IMR-90 (cell line): ENCODE measurements around the gene RAPGEF2. TPM values are rescaled to one million over a fixed set of nuclear protein-coding genes. Genes with fewer than 3 reads are reported as not detected.

Experiments used
- ATAC-seq: fragments of 200-7000 bp; cut with Tn5 transposase; 2 replicates; pipeline ENCODE4 v1.9.1; 2020; ENCODE audit warnings: low read depth, mild to moderate bottlenecking, moderate library complexity
- BruUV-seq: library from RNA; stranded (reverse); fragments of 400-500 nt; replicated peaks from 2 replicates; lab custom pipeline; 2021; lab: Mats Ljungman, UMichigan
- CTCF ChIA-PET: fragments of 300-600 bp; formaldehyde crosslinking; extraction: SDS; loops from one replicate; lab custom pipeline; 2021; ENCODE audit warnings: antibody characterized with exemption; lab: Yijun Ruan, JAX
- POLR2A ChIA-PET: fragments of 300-600 bp; sonication (Branson Sonifier 250); formaldehyde crosslinking; loops from one replicate; lab custom pipeline; 2022; ENCODE audit warnings: antibody characterized with exemption; ENCODE audit not compliant: unreplicated experiment; lab: Charles Lee
- DNase-seq: peaks from one replicate; pipeline ENCODE4 v3.0.0; 2013
- H2AFZ ChIP-seq: replicated peaks from 2 replicates; pipeline ENCODE3; 2013; ENCODE audit warnings: low read length, mild to moderate bottlenecking; ENCODE audit not compliant: poor library complexity
- H2AK5ac ChIP-seq: 2 replicates; pipeline ENCODE4 v1.6.1; 2013; ENCODE audit warnings: low read depth, low read length, inconsistent platforms
- H2AK9ac ChIP-seq: replicated peaks from 2 replicates; pipeline ENCODE3; 2013; ENCODE audit warnings: mild to moderate bottlenecking, low read depth, low read length, moderate library complexity; ENCODE audit not compliant: poor library complexity
- H2BK120ac ChIP-seq: 2 replicates; pipeline ENCODE4 v1.6.1; 2013; ENCODE audit warnings: low read depth, low read length, inconsistent platforms
- H2BK15ac ChIP-seq: 3 replicates; pipeline ENCODE4 v1.6.1; 2013; ENCODE audit warnings: low read depth, low read length, inconsistent platforms
- H2BK20ac ChIP-seq: 2 replicates; pipeline ENCODE4 v1.6.1; 2013; ENCODE audit warnings: low read depth, mild to moderate bottlenecking, inconsistent platforms, low read length, moderate library complexity
- H2BK5ac ChIP-seq: 2 replicates; pipeline ENCODE4 v1.6.1; 2013; ENCODE audit warnings: mild to moderate bottlenecking, low read depth, low read length, inconsistent platforms; ENCODE audit not compliant: poor library complexity, severe bottlenecking
- H3K14ac ChIP-seq: replicated peaks from 2 replicates; pipeline ENCODE4 v1.6.1; 2013; ENCODE audit warnings: low read depth, low read length, inconsistent platforms
- H3K18ac ChIP-seq: 2 replicates; pipeline ENCODE4 v1.6.1; 2013; ENCODE audit warnings: low read depth, low read length, control low read depth
- H3K23ac ChIP-seq: 2 replicates; pipeline ENCODE4 v1.6.1; 2013; ENCODE audit warnings: low read depth, low read length, inconsistent platforms
- H3K27ac ChIP-seq: 2 replicates; pipeline ENCODE4 v1.5.1; 2013; ENCODE audit warnings: mild to moderate bottlenecking, control low read depth, low read length; ENCODE audit not compliant: insufficient read depth
- H3K27me3 ChIP-seq: 2 replicates; pipeline ENCODE4 v1.6.1; 2013; ENCODE audit warnings: low read length; ENCODE audit not compliant: control insufficient read depth, insufficient read depth
- H3K36me3 ChIP-seq: 2 replicates; pipeline ENCODE4 v1.6.1; 2013; ENCODE audit warnings: low read length, mixed read lengths; ENCODE audit not compliant: control insufficient read depth, insufficient read depth
- H3K4ac ChIP-seq: 2 replicates; pipeline ENCODE4 v1.6.1; 2013; ENCODE audit warnings: low read depth, low read length, inconsistent platforms
- H3K4me1 ChIP-seq: 2 replicates; pipeline ENCODE4 v1.6.1; 2013; ENCODE audit warnings: low read length, mixed read lengths; ENCODE audit not compliant: control insufficient read depth, insufficient read depth
- H3K4me2 ChIP-seq: 2 replicates; pipeline ENCODE4 v1.6.1; 2013; ENCODE audit warnings: low read depth, mild to moderate bottlenecking, control low read depth, low read length, moderate library complexity
- H3K4me3 ChIP-seq: 2 replicates; pipeline ENCODE4 v1.5.1; 2013; ENCODE audit warnings: low read depth, mild to moderate bottlenecking, control low read depth, low read length, moderate library complexity; ENCODE audit not compliant: insufficient read depth
- H3K56ac ChIP-seq: 2 replicates; pipeline ENCODE4 v1.6.1; 2013; ENCODE audit warnings: low read length, inconsistent platforms; ENCODE audit not compliant: insufficient read depth; ENCODE audit errors: extremely low read depth
- H3K79me1 ChIP-seq, 2 experiments: 2 replicates each; pipeline ENCODE4 v1.6.1; 2013; ENCODE audit warnings: low read length in 2 of 2, inconsistent platforms in 1 of 2, low read depth in 1 of 2
- H3K9ac ChIP-seq: 2 replicates; pipeline ENCODE4 v1.6.1; 2013; ENCODE audit warnings: low read depth, low read length, control low read depth
- H3K9me1 ChIP-seq: 2 replicates; pipeline ENCODE4 v1.6.1; 2013; ENCODE audit warnings: low read length, inconsistent platforms; ENCODE audit not compliant: insufficient read depth
- H3K9me3 ChIP-seq: 2 replicates; pipeline ENCODE4 v1.6.1; 2013; ENCODE audit warnings: low read length; ENCODE audit not compliant: control insufficient read depth, insufficient read depth
- H4K20me1 ChIP-seq: 2 replicates; pipeline ENCODE4 v1.6.1; 2013; ENCODE audit warnings: low read length, inconsistent platforms; ENCODE audit not compliant: insufficient read depth
- H4K5ac ChIP-seq: 2 replicates; pipeline ENCODE4 v1.6.1; 2013; ENCODE audit warnings: mild to moderate bottlenecking, low read depth, low read length, control low read depth
- H4K8ac ChIP-seq, 2 experiments: 2 replicates each; pipeline ENCODE4 v1.6.1; 2013; ENCODE audit warnings: low read depth in 2 of 2, low read length in 2 of 2, control low read depth in 1 of 2, inconsistent platforms in 1 of 2
- H4K91ac ChIP-seq: 2 replicates; pipeline ENCODE4 v1.6.1; 2013; ENCODE audit warnings: low read depth, low read length, inconsistent platforms; ENCODE audit not compliant: insufficient read depth
- BHLHE40 ChIP-seq: fragments of 150-350 bp; IDR thresholded peaks from 2 replicates; pipeline ENCODE4 v1.6.1; 2016; ENCODE audit warnings: mild to moderate bottlenecking, low read depth, low read length
- CEBPB ChIP-seq: IDR thresholded peaks from 2 replicates; pipeline ENCODE4 v1.6.1; 2012; ENCODE audit warnings: low read depth, low read length, improper control_type of control experiment
- CHD1 ChIP-seq: IDR thresholded peaks from 2 replicates; pipeline ENCODE4 v1.6.1; 2012; ENCODE audit warnings: low read depth, low read length, improper control_type of control experiment
- CTCF ChIP-seq: conservative IDR thresholded peaks from 2 replicates; pipeline ENCODE4 v1.5.1; 2012; ENCODE audit warnings: mild to moderate bottlenecking, low read depth, low read length, improper control_type of control experiment
- FOS ChIP-seq: fragments of 150-350 bp; IDR thresholded peaks from 2 replicates; pipeline ENCODE4 v1.6.1; 2016; ENCODE audit warnings: low read depth, low read length
- MAZ ChIP-seq: IDR thresholded peaks from 2 replicates; pipeline ENCODE4 v1.6.1; 2012; ENCODE audit warnings: low read depth, mild to moderate bottlenecking, low read length, improper control_type of control experiment, moderate library complexity, borderline replicate concordance
- MXI1 ChIP-seq: IDR thresholded peaks from 2 replicates; pipeline ENCODE4 v1.6.1; 2012; ENCODE audit warnings: low read depth, mild to moderate bottlenecking, low read length, moderate library complexity, borderline replicate concordance
- NFE2L2 ChIP-seq: fragments of 150-350 bp; IDR thresholded peaks from 2 replicates; pipeline ENCODE4 v1.6.1; 2016; ENCODE audit warnings: low read depth, mild to moderate bottlenecking, low read length
- POLR2A ChIP-seq: IDR thresholded peaks from 2 replicates; pipeline ENCODE4 v1.6.1; 2012; ENCODE audit warnings: mild to moderate bottlenecking, low read depth, low read length
- RAD21 ChIP-seq: IDR thresholded peaks from 2 replicates; pipeline ENCODE4 v1.6.1; 2012; ENCODE audit warnings: low read length, improper control_type of control experiment
- RCOR1 ChIP-seq: IDR thresholded peaks from 2 replicates; pipeline ENCODE4 v1.6.1; 2012; ENCODE audit warnings: mild to moderate bottlenecking, low read length, improper control_type of control experiment; ENCODE audit not compliant: insufficient replicate concordance
- RFX5 ChIP-seq: IDR thresholded peaks from 2 replicates; pipeline ENCODE4 v1.8.0; 2012; ENCODE audit warnings: low read depth, mild to moderate bottlenecking, low read length, moderate library complexity
- SMC3 ChIP-seq: fragments of 150-350 bp; IDR thresholded peaks from 2 replicates; pipeline ENCODE4 v1.6.1; 2016; ENCODE audit warnings: low read depth, mild to moderate bottlenecking, antibody characterized with exemption, low read length, moderate library complexity
- USF2 ChIP-seq: fragments of 150-350 bp; IDR thresholded peaks from 2 replicates; pipeline ENCODE4 v1.6.1; 2017; ENCODE audit warnings: mild to moderate bottlenecking, antibody characterized with exemption, low read length, low read depth
- WGBS, 2 experiments: methylation state at CpG; one replicate each; pipeline versions ENCODE4 v1.1.5 to v1.1.7; 2013; ENCODE audit warnings: missing lambda C conversion rate in 2 of 2; ENCODE audit not compliant: insufficient read length in 1 of 2; ENCODE audit errors: extremely low coverage in 2 of 2; 5-methylcytosine and 5-hydroxymethylcytosine counted together
- dilution Hi-C: fragments of 300-500 bp; cut with HindIII; formaldehyde crosslinking; loops from one replicate; pipeline ENCODE4 v1.14.3; 2018; ENCODE audit warnings: low sequenced_read_pairs; ENCODE audit not compliant: unreplicated experiment
- in situ Hi-C: fragments of 300-500 bp; cut with MboI; formaldehyde crosslinking; loops from 3 replicates; pipeline ENCODE4 v1.14.3; 2019; ENCODE audit warnings: low sequenced_read_pairs, inconsistent platforms, mixed read lengths
- intact Hi-C: fragments of 100-400 bp; cut with micrococcal nuclease; formaldehyde crosslinking; loops from 2 replicates; pipeline ENCODE4 v1.10.0; 2022
- polyA plus RNA-seq, 3 experiments: library from polyadenylated mRNA; depleted of rRNA; stranded (reverse); fragments of >200 nt; gene quantifications; 2 replicates each; pipeline ENCODE4 v1.2.3, GENCODE V29; 2012; ENCODE audit warnings: low replicate concordance in 1 of 3
- total RNA-seq: library from RNA; depleted of rRNA; stranded (reverse); fragments of >200 nt; gene quantifications from 2 replicates; pipeline ENCODE4 v1.2.3, GENCODE V29; 2012

The RAPGEF2 gene
- total and polyA plus RNA-seq, 2 of the 4 experiments (the other 2 are of a cell fraction), result 27.6 to 109 TPM

- Histone ChIP-seq H3K79me1 (peaks cover 35 to 56% of the 10 kb centered on the region in 2 experiments), H2BK15ac (no peak overlapping the region), H4K20me1 (no peaks in the 10 kb centered on the region), H4K8ac (no peak overlapping the region), H3K27ac (no peak overlapping the region), H3K4me3 (no peak overlapping the region), H3K14ac (no peak overlapping the region), H3K4me2 (no peak overlapping the region), H2BK20ac (no peak overlapping the region), H3K4ac (no peak overlapping the region), H2BK5ac (no peak overlapping the region), H3K23ac (0 out of 2 replicates have a peak overlapping the region, but pooled peaks have one; percentile 52), H3K56ac (no peak overlapping the region), H2AFZ (no peak overlapping the region), H3K36me3 (peaks cover 7% of the 10 kb centered on the region), H2AK9ac (no peak overlapping the region), H3K9me1 (peaks cover 4% of the 10 kb centered on the region; the same call in 1 of the 2 replicates), H3K4me1 (peaks cover 5% of the 10 kb centered on the region), H4K91ac (no peak overlapping the region), H2BK120ac (no peak overlapping the region), H2AK5ac (no peak overlapping the region), H3K27me3 (no peaks in the 10 kb centered on the region), H3K9ac (no peak overlapping the region), H3K18ac (no peak overlapping the region), H4K5ac (no peak overlapping the region), H3K9me3 (0 out of 2 replicates have a peak, but pooled peaks cover 3% of the 10 kb centered on the region)
- ChIA-PET POLR2A (no interaction called here), CTCF (no interaction called here)
- dilution Hi-C loops, result no loop called here
- in situ Hi-C loops, result no loop called here
- TF ChIP-seq MAZ (no peak), RCOR1 (no peak), CHD1 (no peak), SMC3 (no peak), POLR2A (no peak), USF2 (no peak), CEBPB (no peak), BHLHE40 (no peak), FOS (no peak), CTCF (no peak), RAD21 (no peak), RFX5 (no peak), NFE2L2 (no peak), MXI1 (no peak)
- no peak for DNase-seq
- ATAC-seq, result no peak
- BruUV-seq, result no TSS peak
- intact Hi-C loops, result no loop called here
- no CpG with 5 or more reads among the region's 2 CpGs for WGBS, 2 experiments
Observed at GRCh38 chr4:159256037-159256436, 153.2 kb downstream of the RAPGEF2 start.
